ENCODE data around the gene NPC1. TPM values are rescaled to one million over a fixed set of nuclear protein-coding genes. Genes with fewer than 3 reads are reported as not detected.
A peak's percentile ranks its signal among the peaks of the same experiment; 100 is the strongest.
"Not testable (repeated sequence)": the region's sequence is repeated elsewhere in the genome, so short reads cannot be mapped to it uniquely, and the experiment has no call there.

NPC1 gene
- total RNA-seq, 2 experiments from 2014 or later = 36.1 to 37.4 TPM

GRCh38 chr18:23578891-23579653 lies 7.2 kb downstream of the NPC1 start:
- Mint-ChIP-seq H3K27me3 (no peaks in the 10 kb centered on the region), H3K9me3 (ENCODE audit: low read depth) (no peaks in the 10 kb centered on the region), H3K27ac (no peak overlapping the region), H3K36me3 (peaks cover 27% of the 10 kb centered on the region), H3K4me3 (no peak overlapping the region), H3K4me1 (peaks cover 46% of the 10 kb centered on the region)
- DNase-seq (no peak), ATAC-seq (no peak)
- CTCF ChIA-PET = interaction anchor here (0.7 to 10.4 kb wide), 3 partner anchors 9 to 82 kb away, joined by 3 to 86 read pairs (median 3); no protein-coding TSS in a partner anchor

- CTCF ChIA-PET = no interaction called here
- Mint-ChIP-seq H3K27me3 (no peaks in the 10 kb centered on the region), H3K9me3 (ENCODE audit: low read depth) (no peaks in the 10 kb centered on the region), H3K4me1 (peaks cover 47% of the 10 kb centered on the region), H3K36me3 (peaks cover 28% of the 10 kb centered on the region), H3K4me3 (no peak overlapping the region), H3K27ac (peak overlapping the region; percentile 45)
- no peak for DNase-seq
- no peak for ATAC-seq
Observed at GRCh38 chr18:23578067-23578701, 8.1 kb downstream of the NPC1 start.

GRCh38 chr18:23577521-23577920 lies 8.8 kb downstream of the NPC1 start:
- H3K4me3 Mint-ChIP-seq; H3K27me3 Mint-ChIP-seq; H3K9me3 Mint-ChIP-seq (ENCODE audit: low read depth); CTCF ChIA-PET; ATAC-seq; DNase-seq; H3K27ac Mint-ChIP-seq: not testable (repeated sequence)
- Mint-ChIP-seq H3K4me1 (peaks cover 46% of the 10 kb centered on the region), H3K36me3 (peaks cover 26% of the 10 kb centered on the region)

GRCh38 chr18:23575309-23575651 lies 11.0 kb downstream of the NPC1 start:
- Mint-ChIP-seq H3K27ac (peak overlapping the region; percentile 81), H3K4me3 (no peak overlapping the region), H3K9me3 (ENCODE audit: low read depth) (no peaks in the 10 kb centered on the region), H3K4me1 (peaks cover 40% of the 10 kb centered on the region), H3K36me3 (peaks cover 33% of the 10 kb centered on the region), H3K27me3 (no peaks in the 10 kb centered on the region)
- DNase-seq (no peak), ATAC-seq (no peak)
- CTCF ChIA-PET = interaction anchor here (2.3 to 3.7 kb wide), 2 partner anchors 10 to 60 kb away, joined by 11 to 12 read pairs; no protein-coding TSS in a partner anchor

- ATAC-seq = peak; percentile 26
- H3K27ac Mint-ChIP-seq = peak overlapping the region; percentile 81
- no peak for DNase-seq
- H3K36me3 Mint-ChIP-seq = peaks cover 36% of the 10 kb centered on the region
- peak overlapping the region; percentile 3 for H3K4me3 Mint-ChIP-seq
- H3K4me1 Mint-ChIP-seq = peaks cover 38% of the 10 kb centered on the region
- CTCF ChIA-PET = interaction anchor here (2.3 to 3.7 kb wide), 2 partner anchors 10 to 59 kb away, joined by 11 to 12 read pairs; no protein-coding TSS in a partner anchor
- H3K9me3 Mint-ChIP-seq (ENCODE audit: low read depth) = no peaks in the 10 kb centered on the region
- no peaks in the 10 kb centered on the region for H3K27me3 Mint-ChIP-seq
Observed at GRCh38 chr18:23574611-23575308, 11.5 kb downstream of the NPC1 start.

GRCh38 chr18:23573626-23574431 lies 12.5 kb downstream of the NPC1 start:
- peak; percentile 61 for DNase-seq
- H3K36me3 Mint-ChIP-seq = peaks cover 41% of the 10 kb centered on the region

GRCh38 chr18:23573020-23573419 lies 13.3 kb downstream of the NPC1 start:
- DNase-seq (no peak), ATAC-seq (no peak)
- Mint-ChIP-seq H3K4me1 (peaks cover 35% of the 10 kb centered on the region), H3K27ac (peak overlapping the region; percentile 81), H3K4me3 (no peak overlapping the region), H3K9me3 (ENCODE audit: low read depth) (no peaks in the 10 kb centered on the region), H3K36me3 (peaks cover 46% of the 10 kb centered on the region), H3K27me3 (no peaks in the 10 kb centered on the region)
- CTCF ChIA-PET = interaction anchor here (1.3 to 2.3 kb wide), 4 partner anchors 12 to 68 kb away, joined by 4 to 12 read pairs (median 7); no protein-coding TSS in a partner anchor

More at GRCh38 chr18:23573626-23574431, 12.5 kb downstream of the NPC1 start:
- Mint-ChIP-seq H3K9me3 (ENCODE audit: low read depth) (no peaks in the 10 kb centered on the region), H3K4me1 (peaks cover 38% of the 10 kb centered on the region), H3K27me3 (no peaks in the 10 kb centered on the region), H3K27ac (peak overlapping the region; percentile 81), H3K4me3 (peak overlapping the region; percentile 3)
- CTCF ChIA-PET = interaction anchor here (0.8 to 3.7 kb wide), 4 partner anchors 11 to 69 kb away, joined by 3 to 12 read pairs (median 8); no protein-coding TSS in a partner anchor
- peak; percentile 70 for ATAC-seq

GRCh38 chr18:23572570-23572969 lies 13.7 kb downstream of the NPC1 start:
- H3K36me3 Mint-ChIP-seq = peaks cover 47% of the 10 kb centered on the region
- H3K27me3 Mint-ChIP-seq = no peaks in the 10 kb centered on the region
- peaks cover 35% of the 10 kb centered on the region for H3K4me1 Mint-ChIP-seq
- ATAC-seq (no peak), DNase-seq (no peak)
- no peak overlapping the region for H3K4me3 Mint-ChIP-seq
- no peaks in the 10 kb centered on the region for H3K9me3 Mint-ChIP-seq (ENCODE audit: low read depth)
- CTCF ChIA-PET = interaction anchor here (1.3 to 1.8 kb wide), 3 partner anchors 13 to 68 kb away, joined by 4 to 8 read pairs (median 6); no protein-coding TSS in a partner anchor
- no peak overlapping the region for H3K27ac Mint-ChIP-seq

GRCh38 chr18:23572012-23572411 lies 14.3 kb downstream of the NPC1 start:
- peak overlapping the region; percentile 22 for H3K27ac Mint-ChIP-seq
- ATAC-seq (no peak), DNase-seq (no peak)
- CTCF ChIA-PET = interaction anchor here (1.7 to 1.8 kb wide), 2 partner anchors 13 to 56 kb away, joined by 6 to 8 read pairs; no protein-coding TSS in a partner anchor
- H3K4me3 Mint-ChIP-seq = no peak overlapping the region
- peaks cover 35% of the 10 kb centered on the region for H3K4me1 Mint-ChIP-seq
- H3K9me3 Mint-ChIP-seq (ENCODE audit: low read depth) = no peaks in the 10 kb centered on the region
- peaks cover 53% of the 10 kb centered on the region for H3K36me3 Mint-ChIP-seq
- no peaks in the 10 kb centered on the region for H3K27me3 Mint-ChIP-seq

- Mint-ChIP-seq H3K4me3 (no peak overlapping the region), H3K27me3 (no peaks in the 10 kb centered on the region), H3K27ac (peak overlapping the region; percentile 70), H3K9me3 (ENCODE audit: low read depth) (no peaks in the 10 kb centered on the region), H3K36me3 (peaks cover 53% of the 10 kb centered on the region), H3K4me1 (peaks cover 35% of the 10 kb centered on the region)
- ATAC-seq (no peak), DNase-seq (no peak)
- CTCF ChIA-PET = interaction anchor here (1.4 to 1.8 kb wide), 2 partner anchors 55 to 66 kb away, joined by 5 to 6 read pairs; no protein-coding TSS in a partner anchor
Observed at GRCh38 chr18:23570912-23571504, 15.3 kb downstream of the NPC1 start.

- H3K9me3 Mint-ChIP-seq (ENCODE audit: low read depth) = no peaks in the 10 kb centered on the region
- no peaks in the 10 kb centered on the region for H3K27me3 Mint-ChIP-seq
- H3K4me3 Mint-ChIP-seq = no peak overlapping the region
- H3K36me3 Mint-ChIP-seq = peaks cover 52% of the 10 kb centered on the region
- no peak for DNase-seq
- ATAC-seq = no peak
- no peak overlapping the region for H3K27ac Mint-ChIP-seq
- peaks cover 26% of the 10 kb centered on the region for H3K4me1 Mint-ChIP-seq
- CTCF ChIA-PET = interaction anchor here (1.2 to 1.7 kb wide), 3 partner anchors 29 to 64 kb away, joined by 3 to 6 read pairs (median 5); no protein-coding TSS in a partner anchor
Observed at GRCh38 chr18:23569299-23570063, 16.8 kb downstream of the NPC1 start.
